Ovary (tissue), 10 donors: Measurements from ENCODE around the gene MYL2. TPM values are rescaled to one million over a fixed set of nuclear protein-coding genes. Genes with fewer than 3 reads are reported as not detected.

Experiments
- DNase-seq, 5 donors: peaks; one replicate each; pipeline ENCODE4 v3.0.0-alpha.2; 2019 to 2020
- H3K27ac ChIP-seq, 2 donors: fragments of 200-600 bp; one replicate each; pipeline versions ENCODE4 v1.5.1 to v1.8.0; 2019 to 2022
- H3K27me3 ChIP-seq: fragments of 200-600 bp; one replicate; pipeline ENCODE4 v1.8.0; 2022
- H3K36me3 ChIP-seq: fragments of 200-600 bp; sonication (generic); one replicate; pipeline ENCODE4 v1.5.1; 2019
- H3K4me1 ChIP-seq: one replicate; pipeline ENCODE4 v1.8.1; 2013; ENCODE audit warnings: mild to moderate bottlenecking, moderate library complexity; ENCODE audit not compliant: insufficient read depth
- H3K4me3 ChIP-seq: fragments of 200-600 bp; sonication (generic); one replicate; pipeline ENCODE4 v1.5.1; 2017
- H3K9me3 ChIP-seq, 2 donors: fragments of 200-600 bp in 1 of 2; sonication (generic) in 1 of 2; one replicate each; pipeline versions ENCODE4 v1.5.1 to v1.8.1; 2013 to 2019; ENCODE audit warnings: mild to moderate bottlenecking in 1 of 2, moderate library complexity in 1 of 2
- CTCF ChIP-seq, 3 donors: fragments of 450-650 bp in 2 of 3; fragments of 200-600 bp in 1 of 3; IDR thresholded peaks; one replicate each; pipeline versions ENCODE4 v1.5.1 to v1.8.0; 2016 to 2022; ENCODE audit warnings: antibody characterized with exemption in 3 of 3, mild to moderate bottlenecking in 1 of 3
- EP300 ChIP-seq: sonication (generic); formaldehyde crosslinking; IDR thresholded peaks from one replicate; pipeline ENCODE4 v1.6.1; 2017; ENCODE audit warnings: antibody characterized with exemption
- POLR2A ChIP-seq: fragments of 450-650 bp; IDR thresholded peaks from one replicate; pipeline ENCODE4 v1.6.1; 2017; ENCODE audit warnings: antibody characterized with exemption, mild to moderate bottlenecking, moderate library complexity
- WGBS, 3 donors: extraction: QIAGEN DNeasy Blood & Tissue Kit in 1 of 3; methylation state at CpG; one replicate each; pipeline versions ENCODE4 v1.1.5 to v1.1.7; 2013 to 2017; 5-methylcytosine and 5-hydroxymethylcytosine counted together
- intact Hi-C, 4 donors: fragments of 100-400 bp; cut with DNase I; formaldehyde crosslinking; loops; one replicate each; pipeline versions ENCODE4 v1.11.0 to v1.15.1; 2022 to 2023
- long read RNA-seq, 3 donors: library from polyadenylated mRNA in 2 of 3; unstranded in 2 of 3; transcript quantifications; one replicate each; pipeline ENCODE4 v2.0.0 and lab custom pipeline, GENCODE V29; 2021 to 2026
- polyA plus RNA-seq, 2 donors: library from polyadenylated mRNA; stranded (reverse); fragments of 200-250 nt in 1 of 2; fragments of 350-450 nt in 1 of 2; fragmentation: Illumina TruSeq in 1 of 2; extraction: RNeasy Lipid Tissue Mini Kit (QIAGEN cat#74804) in 1 of 2; gene quantifications; one replicate each; pipeline ENCODE4 v1.2.3, GENCODE V29; 2013 to 2014
- total RNA-seq, 7 donors: library from RNA; depleted of rRNA in 2 of 7; stranded (reverse); fragments of >200 nt in 2 of 7; fragmentation: NEBNext Ultra II Directional in 3 of 7; extraction: Animal tissue kit (Norgen Biotek cat#: 25700) in 3 of 7; gene quantifications; one replicate each; pipeline versions ENCODE4 v1.1.0 to v1.2.4, GENCODE V29; 2016 to 2023
- donor health status: DM: no; HTN: no; CAD: no; lungs with moderate emphysema.
- donor health status: DM: no; HTN: no; CAD: no.
- donor health status: Bipolar disorder and iron deficiency.
- donor health status: DM: yes; HTN: yes; CAD: no.
- donor health status: DM: no; HTN: no; CAD: no.
- donor health status: DM: yes; HTN: yes; CAD: no.

MYL2 gene
- total RNA-seq: 1 to 10 TPM in 3 of 7 donors, not detected in 4; 1.5 to 2.9 (median 1.7) TPM
- 1 to 10 TPM in 1 of 2 donors, not detected in 1; 1.4 TPM for polyA plus RNA-seq
- long read RNA-seq, donor 1: 0 reads
- long read RNA-seq, donor 2: 0 reads
- long read RNA-seq, donor 3: 0 reads

GRCh38 chr12:110920324-110920910, at the start of gene MYL2:
Gene MYL2, minus strand, starts transcription at chr12:110920579. Its CDS starts 50 bp downstream, at chr12:110920529.
- H3K4me1 ChIP-seq: no peaks in the 10 kb centered on the region
- DNase-seq: no peak
- 73 to 76% (median 73%) methylated on average over 22 of the region's 22 CpGs for WGBS, 3 donors
- no peak for TF ChIP-seq CTCF (IDR thresholded peaks at IDR 0.05)
- no peak within 1 kb of the TSS for H3K4me3 ChIP-seq
- no peaks in the 10 kb centered on the region for H3K9me3 ChIP-seq
- no peaks in the 10 kb centered on the region for H3K36me3 ChIP-seq
- no peak within 1 kb of the TSS for H3K27ac ChIP-seq
- intact Hi-C loops: no loop called here
- H3K27me3 ChIP-seq: no peaks in the 10 kb centered on the region

GRCh38 chr12:110966081-110966760, 45.8 kb upstream of the MYL2 start:
- H3K27me3 ChIP-seq: no peaks in the 10 kb centered on the region
- H3K9me3 ChIP-seq: peaks cover 0 to 1% of the 10 kb centered on the region in 2 donors
- H3K4me1 ChIP-seq: no peaks in the 10 kb centered on the region
- intact Hi-C loops: no loop called here
- H3K4me3 ChIP-seq: no peak overlapping the region
- no peak overlapping the region for H3K27ac ChIP-seq
- WGBS, 3 donors: 64 to 79% (median 66%) methylated on average over 23 of the region's 23 CpGs
- TF ChIP-seq POLR2A (no peak), EP300 (no peak)
- DNase-seq: no peak
- no peaks in the 10 kb centered on the region for H3K36me3 ChIP-seq

- no peaks in the 10 kb centered on the region for H3K4me1 ChIP-seq
- H3K36me3 ChIP-seq: no peaks in the 10 kb centered on the region
- WGBS, 3 donors: 74 to 79% (median 76%) methylated on average over 12 of the region's 12 CpGs
- TF ChIP-seq CTCF (IDR thresholded peaks at IDR 0.05): no peak
- no peak for TF ChIP-seq POLR2A
- TF ChIP-seq EP300: no peak
- intact Hi-C loops: no loop called here
- DNase-seq: no peak
- no peak overlapping the region for H3K27ac ChIP-seq
- no peaks in the 10 kb centered on the region for H3K27me3 ChIP-seq
- no peak overlapping the region for H3K4me3 ChIP-seq
- no peaks in the 10 kb centered on the region for H3K9me3 ChIP-seq
These were observed 45.2 kb upstream of the MYL2 start for GRCh38 chr12:110965574-110965973.

GRCh38 chr12:110960795-110961194, 40.4 kb upstream of the MYL2 start:
- H3K27me3 ChIP-seq: no peaks in the 10 kb centered on the region
- WGBS, 3 donors: 82 to 87% (median 85%) methylated on average over 2 of the region's 2 CpGs

More at GRCh38 chr12:110960795-110961194, 40.4 kb upstream of the MYL2 start:
- intact Hi-C loops: no loop called here
- Histone ChIP-seq H3K4me3 (no peak overlapping the region), H3K9me3 (peaks cover 0 to 5% of the 10 kb centered on the region in 2 donors), H3K36me3 (no peaks in the 10 kb centered on the region), H3K27ac (no peak overlapping the region), H3K4me1 (no peaks in the 10 kb centered on the region)
- TF ChIP-seq EP300: no peak
- no peak for TF ChIP-seq CTCF (IDR thresholded peaks at IDR 0.05)
- no peak for TF ChIP-seq POLR2A
- DNase-seq: no peak
